Stimulated activated CD4-positive, alpha-beta T cell treated with anti-CD3 and anti-CD28 coated beads, TNF-alpha, amount 100 ng/mL, for 24 hours (primary cell): ENCODE results near the gene LRCH4.
"Not testable (repeated sequence)": the region's sequence is repeated elsewhere in the genome, so short reads cannot be mapped to it uniquely, and the experiment has no call there.

Experiments used
- DNase-seq, 3 experiments: peaks; one replicate each; pipeline ENCODE4 v3.0.0-alpha.2; 2020; ENCODE audit warnings: low read depth in 3 of 3

The LRCH4 gene

GRCh38 chr7:100544967-100545359 is 41.0 kb downstream of the LRCH4 start:
- DNase-seq, result no peak

DNA sequence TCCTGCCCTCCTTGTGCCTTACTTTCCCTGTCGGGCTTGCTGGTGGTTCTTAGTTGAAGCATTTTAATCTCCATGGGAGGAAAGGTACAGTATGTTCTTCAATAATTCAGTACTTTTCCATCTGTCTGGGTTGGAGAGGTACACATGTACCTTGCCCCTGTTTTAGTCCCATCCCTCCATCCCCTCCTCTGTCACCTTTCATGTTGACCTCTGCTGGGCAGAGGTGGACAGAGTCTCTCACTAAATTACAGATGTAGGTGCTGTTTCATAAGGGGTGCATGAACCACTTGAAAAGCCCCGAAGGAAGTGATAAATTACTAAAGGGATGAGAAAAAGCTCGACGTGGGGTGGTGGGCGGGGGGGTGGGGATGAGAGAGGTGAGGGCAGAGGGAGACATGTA is 41.5 kb downstream of the LRCH4 start:
- DNase-seq, result no peak

DNA sequence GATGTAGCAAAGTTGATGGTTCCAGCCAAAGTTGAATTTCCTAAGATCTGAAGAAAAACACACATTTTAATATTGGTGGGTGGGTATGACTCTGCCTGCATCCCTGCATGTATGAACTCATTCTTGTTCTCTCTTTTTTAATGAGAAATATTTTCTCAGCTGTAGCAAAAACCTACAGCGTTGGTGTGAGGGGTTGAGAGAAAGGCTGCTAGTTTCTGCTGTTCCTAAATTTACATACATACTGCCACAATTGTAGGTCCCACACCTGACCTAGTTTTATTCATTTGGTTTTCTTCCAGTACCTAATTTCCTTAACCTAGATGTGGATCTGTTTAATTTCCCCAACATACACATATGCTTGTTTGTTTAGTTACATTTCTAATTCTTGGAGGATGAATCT is 42.3 kb downstream of the LRCH4 start:
- DNase-seq, result no peak

- not testable (repeated sequence) for DNase-seq
Observed at GRCh38 chr7:100541309-100541708, 44.6 kb downstream of the LRCH4 start.

DNA sequence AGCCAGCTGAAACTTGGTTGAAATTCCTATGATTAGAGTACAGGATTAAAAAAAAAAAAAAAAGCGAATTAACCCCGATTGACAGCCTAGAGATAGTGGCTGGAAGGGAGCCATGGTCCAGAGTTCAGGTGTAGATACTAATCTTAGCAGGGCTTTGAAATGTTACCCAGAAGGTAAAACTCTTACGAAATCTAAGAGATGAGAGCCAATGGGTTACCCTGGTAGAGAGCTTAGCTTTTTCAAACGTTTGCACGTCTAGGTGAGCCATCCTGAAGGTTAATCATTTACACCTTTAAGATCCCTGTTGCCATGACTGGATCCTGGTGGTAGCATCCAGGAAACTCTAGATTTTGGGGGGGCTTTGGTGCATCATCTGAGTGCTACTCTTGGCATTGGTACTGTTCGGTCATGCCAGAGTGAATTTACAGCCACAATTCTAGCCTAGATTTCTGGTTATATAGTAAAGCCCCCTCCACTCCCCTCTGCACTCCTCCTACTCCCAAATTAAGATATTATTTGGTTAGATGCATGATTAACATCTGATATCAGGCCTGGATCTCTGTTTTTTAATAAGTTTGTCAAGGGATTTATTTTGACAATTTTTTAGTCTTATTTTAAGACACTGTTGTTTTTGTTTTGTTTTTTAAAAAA is 45.7 kb downstream of the LRCH4 start:
- no peak for DNase-seq

DNA sequence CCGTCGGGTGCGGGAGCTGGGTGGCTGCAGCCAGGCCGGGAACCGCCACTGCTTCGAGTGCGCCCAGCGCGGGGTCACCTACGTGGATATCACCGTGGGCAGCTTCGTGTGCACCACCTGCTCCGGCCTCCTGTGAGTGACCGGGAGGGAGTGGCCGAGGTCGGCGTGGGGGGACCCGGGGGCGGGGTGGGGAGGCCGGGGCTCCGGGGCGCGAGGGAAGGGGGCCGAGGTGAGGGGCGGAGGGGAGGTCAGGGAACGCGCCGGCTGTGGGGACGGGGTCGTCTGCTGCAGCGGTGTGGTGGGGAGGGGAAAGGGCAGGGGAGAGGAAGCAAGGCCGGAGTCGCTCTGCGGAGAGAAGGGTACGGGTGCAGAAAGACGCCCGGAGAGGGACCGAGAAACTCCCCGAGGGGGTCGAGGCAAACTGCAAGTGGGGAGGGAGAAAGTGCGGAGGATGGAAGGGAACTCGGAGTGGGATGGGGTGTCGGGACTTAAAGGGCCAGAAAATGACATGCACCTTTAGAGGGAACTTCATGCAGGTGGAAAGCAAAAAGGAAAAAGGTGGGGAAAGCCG is 46.4 kb downstream of the LRCH4 start:
- DNase-seq, result no peak

DNA sequence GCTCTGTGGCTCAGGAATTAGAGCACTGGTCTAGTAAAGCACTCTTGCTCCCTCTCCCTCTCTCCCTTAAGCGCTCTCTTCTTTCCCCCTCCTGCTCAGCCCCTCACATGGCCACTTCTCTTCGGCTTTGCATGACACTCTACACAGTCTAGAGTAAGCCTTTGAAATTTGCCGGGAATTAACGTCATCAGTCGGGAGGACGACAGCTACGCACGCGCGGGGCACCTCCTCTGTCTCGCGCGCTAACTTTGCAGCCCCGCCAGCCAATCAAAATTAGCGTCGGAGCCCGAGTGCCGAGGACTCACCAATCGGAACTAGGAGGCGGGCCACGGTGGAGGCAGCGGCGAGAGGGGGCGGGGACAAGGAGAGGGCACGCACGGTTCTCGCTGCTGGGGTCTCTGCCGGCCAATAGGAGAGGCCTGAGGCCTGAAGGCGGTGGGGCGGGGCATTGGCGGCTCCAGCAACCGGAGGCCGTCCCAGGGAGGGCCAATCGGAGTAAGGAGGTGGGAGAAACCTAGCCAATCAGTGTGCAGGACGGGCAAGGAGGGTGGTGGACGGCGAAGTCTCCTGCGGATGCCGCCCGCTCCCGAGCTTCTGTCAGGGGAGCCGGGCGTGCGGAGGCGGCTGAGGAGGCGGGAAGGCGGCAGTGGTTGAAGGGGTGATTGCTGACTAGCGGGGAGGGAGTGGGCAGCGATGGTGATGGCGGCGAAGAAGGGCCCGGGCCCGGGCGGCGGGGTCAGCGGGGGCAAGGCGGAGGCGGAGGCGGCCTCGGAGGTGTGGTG is 47.1 kb downstream of the LRCH4 start, which contains the start of gene AGFG2:
Gene AGFG2 (plus strand): TSS at position 550 of the 782 bp plus-strand sequence. CDS start 144 bp downstream, at position 694.
- peak; percentile 100 for DNase-seq

DNA sequence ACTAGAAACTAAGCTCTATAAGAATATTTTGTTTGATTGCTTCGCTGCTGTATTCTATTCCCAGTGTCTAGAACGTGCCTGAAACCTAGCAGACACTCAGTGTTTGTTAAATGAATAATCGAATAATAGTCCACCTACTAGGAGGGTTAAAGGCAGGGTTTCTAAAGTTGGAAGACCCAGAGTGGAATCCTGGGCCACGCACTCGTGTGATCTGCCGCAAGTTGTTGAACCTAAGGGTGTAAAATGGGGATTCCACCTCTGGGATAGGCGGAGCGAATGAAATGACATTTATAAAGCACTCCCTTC is 47.6 kb downstream of the LRCH4 start:
- no peak for DNase-seq

GRCh38 chr7:100536695-100537094 is 49.2 kb downstream of the LRCH4 start:
- not testable (repeated sequence) for DNase-seq

DNA sequence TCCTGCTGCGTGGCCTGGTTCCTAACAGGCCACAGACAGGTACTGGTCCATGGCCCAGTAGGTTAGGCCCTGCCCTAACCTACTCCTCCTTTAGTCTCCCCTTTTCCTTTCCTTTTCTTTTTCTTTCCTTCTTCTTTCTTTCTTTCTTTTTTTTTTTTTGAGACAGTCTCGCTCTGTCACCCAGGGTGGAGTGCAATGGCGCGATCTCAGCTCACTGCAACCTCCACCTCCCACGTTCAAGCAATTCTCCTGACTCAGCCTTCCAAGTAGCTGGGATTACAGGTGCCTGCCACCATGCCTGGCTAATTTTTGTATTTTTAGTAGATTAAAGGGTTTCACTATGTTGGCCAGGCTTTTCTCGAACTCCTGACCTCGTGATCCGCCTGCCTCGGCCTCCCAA is 49.9 kb downstream of the LRCH4 start:
- not testable (repeated sequence) for DNase-seq

DNA sequence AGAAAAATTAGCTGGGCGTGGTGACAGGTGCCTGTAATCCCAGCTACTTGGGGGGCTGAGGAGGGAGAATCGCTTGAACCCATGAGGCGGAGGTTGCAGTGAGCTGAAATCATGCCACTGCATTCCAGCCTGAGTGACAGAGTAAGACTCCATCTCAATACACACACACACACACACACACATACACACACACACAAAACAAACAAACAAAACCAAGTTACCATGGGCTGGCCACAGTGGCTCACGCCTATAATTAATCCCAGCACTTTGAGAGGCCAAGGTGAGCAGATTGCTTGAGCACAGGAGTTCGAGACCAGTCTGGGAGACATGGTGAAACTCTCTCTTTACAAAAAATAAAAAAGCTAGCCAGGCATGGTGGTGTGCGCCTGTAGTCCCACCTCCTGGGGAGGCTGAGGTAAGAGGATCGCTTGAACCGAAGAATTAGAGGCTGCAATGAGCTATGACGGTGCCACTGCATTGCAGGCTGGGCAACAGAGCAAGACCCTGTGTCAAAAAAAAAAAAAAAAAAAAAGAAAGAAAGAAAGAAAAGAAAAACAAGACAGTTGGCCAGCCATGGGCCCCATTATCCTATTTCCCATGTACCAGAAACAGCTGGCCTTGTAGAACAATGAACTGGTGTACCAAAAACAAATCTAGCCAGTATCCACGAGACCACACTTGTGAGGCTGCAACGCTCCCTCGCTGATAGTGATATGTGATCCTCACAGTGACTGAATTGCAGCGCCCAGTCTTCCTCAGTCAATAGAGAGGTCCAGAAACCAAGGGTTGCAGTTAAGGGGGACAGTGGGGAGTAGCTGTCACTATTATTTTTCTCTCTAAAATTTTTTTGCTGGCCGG is 53.5 kb downstream of the LRCH4 start:
- no peak for DNase-seq

DNA sequence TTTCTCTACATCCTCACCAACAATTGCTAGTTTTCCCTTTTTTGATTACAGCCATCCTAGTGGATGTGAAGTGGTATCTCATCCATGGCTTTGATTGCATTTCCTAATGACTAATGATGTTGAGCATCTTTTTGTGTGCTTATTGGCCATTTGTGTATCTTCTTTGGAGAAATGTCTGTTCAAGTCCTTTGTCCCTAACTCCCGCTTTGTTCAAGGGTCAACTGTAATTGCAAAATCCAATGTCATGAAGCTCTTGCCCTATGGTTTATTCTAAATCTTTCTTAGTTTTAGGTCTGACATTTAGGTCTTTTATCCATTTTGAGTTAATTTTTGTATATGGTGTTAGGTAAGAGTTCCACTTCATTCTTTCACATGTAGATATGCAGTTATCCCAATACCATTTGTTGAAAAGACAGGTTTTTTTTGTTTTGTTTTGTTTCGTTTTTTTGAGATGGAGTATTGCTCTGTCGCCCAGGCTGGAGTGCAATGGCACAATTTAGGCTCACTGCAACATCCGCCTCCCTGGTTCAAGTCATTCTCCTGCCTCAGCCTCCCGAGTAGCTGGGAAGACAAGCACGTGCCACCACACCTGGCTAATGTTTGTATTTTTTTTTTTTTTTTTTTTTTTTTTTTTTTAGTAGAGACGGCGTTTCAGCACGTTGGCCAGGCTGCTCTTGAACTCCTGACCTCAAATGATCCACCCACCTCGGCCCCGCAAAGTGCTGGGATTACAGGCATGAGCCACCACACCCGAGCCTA is 57.6 kb downstream of the LRCH4 start:
- DNase-seq, result not testable (repeated sequence)
